HL-60 (cell line): ENCODE measurements around the gene CD80.

Experiments used
- DNase-seq, 2 experiments: peaks; one replicate each; pipeline ENCODE4 v3.0.0-alpha.2; 2010 to 2020; ENCODE audit warnings: low read depth in 1 of 2, low spot score in 1 of 2
- H3K27ac ChIP-seq: fragments of 250-450 bp; sonication (Bioruptor Pico); replicated peaks from 2 replicates; pipeline ENCODE4 v1.5.1; 2020; ENCODE audit warnings: mild to moderate bottlenecking, moderate library complexity
- H3K27me3 ChIP-seq: fragments of 250-450 bp; sonication (Bioruptor Pico); 2 replicates; pipeline ENCODE4 v1.5.1; 2021; ENCODE audit warnings: mild to moderate bottlenecking, moderate library complexity; ENCODE audit not compliant: insufficient read depth, poor library complexity, severe bottlenecking
- H3K4me3 ChIP-seq: replicated peaks from 2 replicates; pipeline ENCODE4 v1.5.1; 2011; ENCODE audit warnings: mild to moderate bottlenecking, control low read depth, low read length; ENCODE audit not compliant: insufficient read depth
- GABPA ChIP-seq: IDR thresholded peaks from 2 replicates; pipeline ENCODE4 v1.6.1; 2012; ENCODE audit warnings: low read depth
- POLR2AphosphoS5 ChIP-seq: IDR thresholded peaks from 2 replicates; pipeline ENCODE4 v1.6.1; 2012; ENCODE audit warnings: low read depth
- SPI1 ChIP-seq: IDR thresholded peaks from 2 replicates; pipeline ENCODE4 v1.6.1; 2012; ENCODE audit warnings: low read depth, mild to moderate bottlenecking, borderline replicate concordance
- TF ChIP-seq, protein P1 (sequence below): IDR thresholded peaks from one replicate; pipeline ENCODE4 v1.5.1; 2011; ENCODE audit warnings: low read length, control low read depth, inconsistent platforms; ENCODE audit not compliant: insufficient read depth
- TF ChIP-seq, protein P2 (sequence below): IDR thresholded peaks from 2 replicates; pipeline ENCODE4 v1.6.1; 2012; ENCODE audit warnings: low read depth; ENCODE audit not compliant: insufficient replicate concordance

CD80 gene

DNA sequence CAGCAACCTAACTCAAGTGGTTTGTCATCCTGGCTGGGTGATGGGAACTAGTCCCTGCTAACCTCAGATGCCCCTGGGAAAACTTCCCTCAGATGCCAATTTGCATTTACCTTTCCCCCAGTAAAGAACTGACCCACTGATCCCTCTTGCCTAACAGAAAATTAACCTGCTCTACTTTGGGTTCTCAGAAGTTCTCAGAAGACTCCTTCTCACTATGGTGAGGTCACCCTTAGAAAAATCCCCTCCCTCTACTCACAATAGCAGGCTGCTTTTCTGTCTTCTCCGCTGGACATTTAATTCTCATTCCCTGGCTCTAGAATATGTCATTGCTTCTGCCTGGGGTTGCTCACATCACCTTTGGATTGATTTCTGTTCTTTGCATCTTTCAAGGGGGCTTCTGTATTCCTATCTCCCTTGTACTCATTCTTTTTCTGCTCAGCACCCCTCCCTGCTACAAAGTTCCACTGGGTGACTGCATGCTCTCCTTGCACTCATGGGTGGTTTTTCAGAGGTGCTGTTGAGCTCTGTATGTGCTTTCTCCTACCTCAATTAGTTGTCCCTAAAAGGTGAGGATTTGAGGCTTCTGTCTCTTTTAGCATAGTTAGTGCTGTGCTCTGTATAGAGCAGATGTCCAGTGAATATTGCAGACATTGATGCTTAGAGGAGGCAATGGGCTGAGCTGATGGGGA, 39.1 kb upstream of the CD80 start:
- no peak overlapping the region for H3K4me3 ChIP-seq

DNA sequence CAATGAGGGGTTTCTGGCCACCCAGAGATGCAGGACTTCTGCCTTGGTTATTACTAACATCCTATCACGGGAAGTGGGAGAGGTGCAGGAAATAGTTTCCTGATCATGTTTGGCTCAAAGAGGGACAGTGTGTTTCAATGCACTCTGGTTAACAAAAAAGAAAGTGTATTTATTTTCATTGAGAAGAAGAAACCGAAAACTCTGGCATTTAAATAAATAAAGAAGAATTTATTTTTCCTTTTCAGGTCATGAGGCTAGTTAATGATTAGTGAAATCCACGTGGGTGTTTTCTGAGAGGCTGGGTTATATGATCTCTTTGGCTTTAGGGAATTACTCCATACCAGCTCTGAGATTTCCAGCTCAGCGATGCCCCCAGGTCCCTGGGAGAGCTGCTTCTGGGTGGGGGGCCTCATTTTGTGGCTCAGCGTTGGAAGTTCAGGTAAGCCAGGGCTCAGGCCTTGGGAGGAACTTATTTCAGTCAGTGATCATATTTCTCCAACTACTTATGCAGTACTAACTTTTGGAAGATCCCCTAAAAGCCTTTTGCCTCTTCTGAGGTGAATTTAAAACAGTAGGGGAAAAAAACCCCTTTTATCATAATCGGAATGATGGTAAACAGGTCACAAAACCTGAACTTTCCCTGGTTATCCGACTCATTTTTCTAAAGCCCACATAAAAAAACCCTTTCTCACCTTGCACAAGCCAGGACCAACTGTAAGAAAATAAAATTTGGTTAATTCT, 38.3 kb upstream of the CD80 start, which contains the start of gene PLA1A:
TSS of gene PLA1A (plus strand) at position 338 of the 741 bp plus-strand sequence. CDS start at position 367, 29 bp downstream.
- no peak for DNase-seq
- Histone ChIP-seq H3K27ac (no peak within 1 kb of the TSS), H3K27me3 (no peaks in the 10 kb centered on the region), H3K4me3 (no peak within 1 kb of the TSS)
- TF ChIP-seq GABPA = no peak
- TF ChIP-seq, protein P1, sequence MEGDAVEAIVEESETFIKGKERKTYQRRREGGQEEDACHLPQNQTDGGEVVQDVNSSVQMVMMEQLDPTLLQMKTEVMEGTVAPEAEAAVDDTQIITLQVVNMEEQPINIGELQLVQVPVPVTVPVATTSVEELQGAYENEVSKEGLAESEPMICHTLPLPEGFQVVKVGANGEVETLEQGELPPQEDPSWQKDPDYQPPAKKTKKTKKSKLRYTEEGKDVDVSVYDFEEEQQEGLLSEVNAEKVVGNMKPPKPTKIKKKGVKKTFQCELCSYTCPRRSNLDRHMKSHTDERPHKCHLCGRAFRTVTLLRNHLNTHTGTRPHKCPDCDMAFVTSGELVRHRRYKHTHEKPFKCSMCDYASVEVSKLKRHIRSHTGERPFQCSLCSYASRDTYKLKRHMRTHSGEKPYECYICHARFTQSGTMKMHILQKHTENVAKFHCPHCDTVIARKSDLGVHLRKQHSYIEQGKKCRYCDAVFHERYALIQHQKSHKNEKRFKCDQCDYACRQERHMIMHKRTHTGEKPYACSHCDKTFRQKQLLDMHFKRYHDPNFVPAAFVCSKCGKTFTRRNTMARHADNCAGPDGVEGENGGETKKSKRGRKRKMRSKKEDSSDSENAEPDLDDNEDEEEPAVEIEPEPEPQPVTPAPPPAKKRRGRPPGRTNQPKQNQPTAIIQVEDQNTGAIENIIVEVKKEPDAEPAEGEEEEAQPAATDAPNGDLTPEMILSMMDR = no peak
- TF ChIP-seq, protein P2, sequence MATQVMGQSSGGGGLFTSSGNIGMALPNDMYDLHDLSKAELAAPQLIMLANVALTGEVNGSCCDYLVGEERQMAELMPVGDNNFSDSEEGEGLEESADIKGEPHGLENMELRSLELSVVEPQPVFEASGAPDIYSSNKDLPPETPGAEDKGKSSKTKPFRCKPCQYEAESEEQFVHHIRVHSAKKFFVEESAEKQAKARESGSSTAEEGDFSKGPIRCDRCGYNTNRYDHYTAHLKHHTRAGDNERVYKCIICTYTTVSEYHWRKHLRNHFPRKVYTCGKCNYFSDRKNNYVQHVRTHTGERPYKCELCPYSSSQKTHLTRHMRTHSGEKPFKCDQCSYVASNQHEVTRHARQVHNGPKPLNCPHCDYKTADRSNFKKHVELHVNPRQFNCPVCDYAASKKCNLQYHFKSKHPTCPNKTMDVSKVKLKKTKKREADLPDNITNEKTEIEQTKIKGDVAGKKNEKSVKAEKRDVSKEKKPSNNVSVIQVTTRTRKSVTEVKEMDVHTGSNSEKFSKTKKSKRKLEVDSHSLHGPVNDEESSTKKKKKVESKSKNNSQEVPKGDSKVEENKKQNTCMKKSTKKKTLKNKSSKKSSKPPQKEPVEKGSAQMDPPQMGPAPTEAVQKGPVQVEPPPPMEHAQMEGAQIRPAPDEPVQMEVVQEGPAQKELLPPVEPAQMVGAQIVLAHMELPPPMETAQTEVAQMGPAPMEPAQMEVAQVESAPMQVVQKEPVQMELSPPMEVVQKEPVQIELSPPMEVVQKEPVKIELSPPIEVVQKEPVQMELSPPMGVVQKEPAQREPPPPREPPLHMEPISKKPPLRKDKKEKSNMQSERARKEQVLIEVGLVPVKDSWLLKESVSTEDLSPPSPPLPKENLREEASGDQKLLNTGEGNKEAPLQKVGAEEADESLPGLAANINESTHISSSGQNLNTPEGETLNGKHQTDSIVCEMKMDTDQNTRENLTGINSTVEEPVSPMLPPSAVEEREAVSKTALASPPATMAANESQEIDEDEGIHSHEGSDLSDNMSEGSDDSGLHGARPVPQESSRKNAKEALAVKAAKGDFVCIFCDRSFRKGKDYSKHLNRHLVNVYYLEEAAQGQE = no peak
- no peak for TF ChIP-seq SPI1
- no peak for TF ChIP-seq POLR2AphosphoS5

More for the DNA sequence above, 39.1 kb upstream of the CD80 start:
- no peaks in the 10 kb centered on the region for H3K27me3 ChIP-seq
- DNase-seq = no peak
- no peak overlapping the region for H3K27ac ChIP-seq
- no peak for TF ChIP-seq GABPA
- TF ChIP-seq, protein P2 = no peak
- no peak for TF ChIP-seq SPI1
- TF ChIP-seq, protein P1 = no peak
- TF ChIP-seq POLR2AphosphoS5 = no peak

DNA sequence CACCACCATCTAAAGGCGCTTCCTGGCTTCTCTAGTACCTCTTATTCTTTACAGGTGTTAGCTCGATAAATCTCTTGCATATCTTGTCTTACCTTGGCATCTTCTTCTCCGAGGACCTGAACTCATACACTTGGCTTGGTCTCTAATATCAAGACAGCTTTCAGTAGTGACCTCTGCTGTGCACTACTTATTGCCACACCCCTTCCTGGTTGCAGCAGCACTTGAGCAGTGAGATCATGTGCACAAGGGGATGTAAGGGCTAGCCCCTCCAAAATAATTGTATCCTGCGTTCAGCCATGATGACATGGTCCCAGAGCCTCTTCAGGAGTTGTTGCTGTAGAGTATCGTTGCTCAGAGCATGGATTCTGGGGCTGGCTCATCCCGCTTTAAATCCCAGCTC, 37.0 kb upstream of the CD80 start:
- TF ChIP-seq, protein P2 = no peak
- no peak for TF ChIP-seq POLR2AphosphoS5
- TF ChIP-seq, protein P1 = no peak
- TF ChIP-seq GABPA = no peak
- TF ChIP-seq SPI1 = no peak
- H3K27me3 ChIP-seq = no peaks in the 10 kb centered on the region
- H3K4me3 ChIP-seq = no peak overlapping the region
- H3K27ac ChIP-seq = no peak overlapping the region
- peak in 1 of 2 experiments; percentile 11 for DNase-seq
